Kidney epithelial cell (primary cell): ENCODE results near the gene LCK. TPM values are rescaled to one million over a fixed set of nuclear protein-coding genes. Genes with fewer than 3 reads are reported as not detected.

ENCODE experiments used
- DNase-seq: peaks from one replicate; pipeline ENCODE4 v3.0.0-alpha.2; 2010; ENCODE audit warnings: low read depth
- H3K27me3 ChIP-seq: 2 replicates; pipeline ENCODE4 v1.6.0; 2011; ENCODE audit warnings: low read length; ENCODE audit not compliant: control insufficient read depth, insufficient read depth
- H3K36me3 ChIP-seq: 2 replicates; pipeline ENCODE4 v1.5.1; 2011; ENCODE audit warnings: low read length; ENCODE audit not compliant: control insufficient read depth, insufficient read depth
- H3K4me3 ChIP-seq: 2 replicates; pipeline ENCODE4 v1.5.1; 2011; ENCODE audit warnings: low read depth, mild to moderate bottlenecking, control low read depth, low read length
- total RNA-seq: library from RNA; depleted of rRNA; stranded (reverse); fragments of >200 nt; gene quantifications from 2 replicates; pipeline ENCODE4 v1.2.3, GENCODE V29; 2015
- TF ChIP-seq, protein P1 (sequence below): IDR thresholded peaks from 2 replicates; pipeline ENCODE4 v1.5.1; 2011; ENCODE audit warnings: mild to moderate bottlenecking, moderate library complexity, low read length, control low read depth, inconsistent platforms; ENCODE audit not compliant: insufficient read depth, poor library complexity, severe bottlenecking

The LCK gene
- total RNA-seq, 1 donor from 2014 or later = 6.2 TPM

GRCh38 chr1:32331549-32331948 lies 80.5 kb downstream of the LCK start:
- no peak for DNase-seq
- Histone ChIP-seq H3K36me3 (peaks cover 4% of the 10 kb centered on the region), H3K4me3 (no peak overlapping the region), H3K27me3 (no peaks in the 10 kb centered on the region)
- TF ChIP-seq, protein P1, sequence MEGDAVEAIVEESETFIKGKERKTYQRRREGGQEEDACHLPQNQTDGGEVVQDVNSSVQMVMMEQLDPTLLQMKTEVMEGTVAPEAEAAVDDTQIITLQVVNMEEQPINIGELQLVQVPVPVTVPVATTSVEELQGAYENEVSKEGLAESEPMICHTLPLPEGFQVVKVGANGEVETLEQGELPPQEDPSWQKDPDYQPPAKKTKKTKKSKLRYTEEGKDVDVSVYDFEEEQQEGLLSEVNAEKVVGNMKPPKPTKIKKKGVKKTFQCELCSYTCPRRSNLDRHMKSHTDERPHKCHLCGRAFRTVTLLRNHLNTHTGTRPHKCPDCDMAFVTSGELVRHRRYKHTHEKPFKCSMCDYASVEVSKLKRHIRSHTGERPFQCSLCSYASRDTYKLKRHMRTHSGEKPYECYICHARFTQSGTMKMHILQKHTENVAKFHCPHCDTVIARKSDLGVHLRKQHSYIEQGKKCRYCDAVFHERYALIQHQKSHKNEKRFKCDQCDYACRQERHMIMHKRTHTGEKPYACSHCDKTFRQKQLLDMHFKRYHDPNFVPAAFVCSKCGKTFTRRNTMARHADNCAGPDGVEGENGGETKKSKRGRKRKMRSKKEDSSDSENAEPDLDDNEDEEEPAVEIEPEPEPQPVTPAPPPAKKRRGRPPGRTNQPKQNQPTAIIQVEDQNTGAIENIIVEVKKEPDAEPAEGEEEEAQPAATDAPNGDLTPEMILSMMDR = no peak

DNA sequence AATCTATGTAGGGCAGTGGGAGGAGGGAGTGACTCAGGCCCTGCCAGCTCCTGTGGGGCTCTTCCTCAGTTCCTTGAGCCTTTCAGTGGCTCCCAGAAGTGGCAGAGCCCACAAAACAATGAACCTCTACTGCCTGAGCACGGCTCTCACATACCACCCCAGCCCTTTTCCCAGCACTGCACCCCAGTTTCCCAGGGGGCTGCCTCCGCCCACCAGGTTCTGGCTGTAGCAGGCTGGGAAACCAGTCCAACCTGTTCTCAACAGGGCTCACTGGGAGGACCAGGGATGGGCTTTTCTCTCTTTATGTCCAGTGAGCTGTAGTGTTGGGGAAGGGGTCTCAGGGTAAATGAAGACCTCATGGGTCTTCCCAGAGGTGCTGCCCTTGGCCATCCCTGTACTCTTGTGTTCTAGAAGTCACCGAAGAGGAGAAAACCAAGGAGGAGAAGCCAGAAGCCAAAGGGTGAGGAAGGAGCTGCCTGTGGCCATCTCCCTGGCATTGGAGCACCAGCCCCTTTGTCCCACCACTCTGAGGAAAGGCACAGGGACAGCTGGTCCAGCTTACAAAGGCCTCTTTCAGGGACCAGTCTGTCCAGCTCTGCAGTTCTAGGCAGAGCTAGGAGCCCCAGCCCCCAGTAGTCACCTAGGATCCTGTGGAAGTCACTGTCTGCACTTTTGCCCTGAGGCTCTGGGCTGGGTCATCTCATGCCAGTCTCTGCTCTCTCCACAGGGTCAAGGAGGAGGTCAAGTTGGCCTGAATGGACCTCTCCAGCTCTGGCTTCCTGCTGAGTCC lies 81.4 kb downstream of the LCK start:
- TF ChIP-seq, protein P1 = no peak
- Histone ChIP-seq H3K36me3 (peaks cover 2% of the 10 kb centered on the region), H3K4me3 (no peak overlapping the region), H3K27me3 (no peaks in the 10 kb centered on the region)
- no peak for DNase-seq

- TF ChIP-seq, protein P1 = no peak
- peaks cover 2% of the 10 kb centered on the region for H3K36me3 ChIP-seq
- no peak overlapping the region for H3K4me3 ChIP-seq
- H3K27me3 ChIP-seq = no peaks in the 10 kb centered on the region
- DNase-seq = no peak
Measured at GRCh38 chr1:32333251-32333963, 82.3 kb downstream of the LCK start.

GRCh38 chr1:32334274-32334861 lies 83.3 kb downstream of the LCK start:
- Histone ChIP-seq H3K36me3 (peaks cover 2% of the 10 kb centered on the region), H3K27me3 (no peaks in the 10 kb centered on the region), H3K4me3 (peak overlapping the region; percentile 85)
- TF ChIP-seq, protein P1 = no peak
- DNase-seq = no peak

DNA sequence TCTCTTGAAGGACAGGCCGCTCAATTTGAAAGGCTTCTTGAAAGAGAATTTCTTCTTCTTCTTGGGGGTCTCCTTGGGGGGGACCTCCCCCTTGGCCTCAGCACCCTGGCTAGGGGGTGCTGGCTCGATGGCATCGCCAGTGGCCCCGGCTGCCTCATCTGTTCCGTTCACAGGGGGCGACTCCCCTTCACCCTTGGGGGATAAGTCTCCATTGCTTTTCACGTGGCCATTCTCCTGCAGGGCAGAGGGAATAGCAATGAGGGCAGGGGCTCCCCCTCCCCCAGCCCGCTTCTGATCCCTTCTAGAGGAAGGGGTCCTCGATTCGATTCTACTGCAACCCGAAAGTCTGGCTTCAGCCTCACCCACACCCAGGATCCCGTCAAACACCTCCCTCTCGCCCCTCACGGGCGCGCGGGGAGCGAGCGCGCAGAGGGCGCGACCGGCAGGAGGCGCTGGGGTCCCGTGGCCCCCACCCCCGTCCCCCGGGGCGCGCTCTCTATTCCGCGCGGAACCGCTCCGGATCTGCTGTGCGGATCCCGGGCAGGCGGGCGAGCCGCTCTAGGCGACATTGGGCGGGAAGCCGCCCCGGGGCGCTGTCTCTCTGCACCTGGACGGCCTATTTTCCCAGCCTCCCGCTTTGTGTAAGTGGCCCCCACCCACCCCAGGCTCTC lies 83.9 kb downstream of the LCK start:
- TF ChIP-seq, protein P1 = peak; percentile 50
- Histone ChIP-seq H3K36me3 (peaks cover 2% of the 10 kb centered on the region), H3K4me3 (peak overlapping the region; percentile 85), H3K27me3 (no peaks in the 10 kb centered on the region)
- no peak for DNase-seq
